HG03045 (cell line): ENCODE measurements around the gene SHOC2.
A peak's percentile ranks its signal among the peaks of the same experiment; 100 is the strongest.
"Not testable (repeated sequence)": the region's sequence is repeated elsewhere in the genome, so short reads cannot be mapped to it uniquely, and the experiment has no call there.

Experiments
- ATAC-seq: cut with Tn5 transposase; IDR thresholded peaks from one replicate; pipeline ENCODE4 v1.9.1; 2021; ENCODE audit warnings: mild to moderate bottlenecking, moderate library complexity; ENCODE audit not compliant: unreplicated experiment

SHOC2 gene

GRCh38 chr10:110901954-110902819, 17.2 kb upstream of the SHOC2 start:
- no peak for ATAC-seq

GRCh38 chr10:110903280-110904278, 15.8 kb upstream of the SHOC2 start:
- ATAC-seq: peak; percentile 64

- no peak for ATAC-seq
These were observed 9.3 kb upstream of the SHOC2 start for GRCh38 chr10:110910138-110910537.

DNA sequence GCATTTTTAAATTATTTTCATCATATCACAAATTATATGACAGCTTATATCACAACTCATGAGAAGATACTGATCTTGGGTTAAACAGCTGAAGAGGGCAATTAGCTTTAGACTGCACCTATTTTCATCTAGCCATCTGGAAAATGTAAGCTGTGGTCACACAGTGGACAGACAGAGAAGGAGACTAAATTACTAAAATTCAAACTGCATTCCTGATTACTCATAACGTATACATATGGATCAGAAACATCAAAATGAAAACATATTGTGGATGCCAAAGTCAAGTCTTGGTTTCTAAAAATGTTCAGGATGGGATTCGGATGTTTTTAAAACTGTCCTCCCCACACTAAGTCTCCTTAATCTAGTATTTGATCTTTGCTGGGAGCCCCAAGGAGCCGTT, 7.0 kb upstream of the SHOC2 start:
- no peak for ATAC-seq

DNA sequence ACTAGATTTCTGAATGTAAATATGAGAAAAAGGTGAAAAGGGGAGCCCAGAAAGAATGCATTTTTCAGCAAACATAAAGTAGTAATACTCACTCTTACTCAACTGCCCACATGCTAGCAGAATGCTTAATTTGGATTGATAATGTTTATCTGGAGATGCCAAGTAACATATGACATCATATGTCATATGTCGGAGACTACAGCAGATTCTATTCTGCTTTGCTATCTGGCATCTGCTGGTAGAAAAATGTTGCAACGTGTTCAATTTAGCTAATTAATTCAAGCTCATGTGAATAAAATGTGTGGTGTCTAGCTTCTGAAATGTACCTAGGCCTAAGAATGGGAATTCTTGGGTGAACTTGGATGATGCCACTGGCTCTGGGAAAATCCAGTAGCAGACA, 5.0 kb upstream of the SHOC2 start:
- ATAC-seq: no peak

DNA sequence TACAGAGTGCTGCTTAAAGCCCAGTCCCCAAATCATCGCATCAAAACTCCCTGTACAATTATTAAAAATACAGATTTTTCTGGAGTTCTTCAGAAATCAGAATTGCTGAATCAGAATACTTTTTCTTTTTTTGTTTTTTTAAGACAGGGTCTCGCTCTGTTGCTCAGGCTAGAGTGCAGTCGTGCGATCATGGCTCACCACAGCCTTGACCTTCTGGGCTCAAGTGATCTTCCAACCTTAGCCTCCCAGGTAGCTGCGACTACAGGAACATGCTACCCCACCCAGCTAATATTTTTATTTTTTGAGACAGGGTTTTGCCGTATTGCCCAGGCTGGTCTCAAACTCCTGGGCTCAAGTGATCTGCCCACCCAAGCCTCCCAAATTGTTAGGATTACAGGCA, 4.4 kb upstream of the SHOC2 start:
- no peak for ATAC-seq

- not testable (repeated sequence) for ATAC-seq
These were observed 3.8 kb upstream of the SHOC2 start for GRCh38 chr10:110915600-110915999.

DNA sequence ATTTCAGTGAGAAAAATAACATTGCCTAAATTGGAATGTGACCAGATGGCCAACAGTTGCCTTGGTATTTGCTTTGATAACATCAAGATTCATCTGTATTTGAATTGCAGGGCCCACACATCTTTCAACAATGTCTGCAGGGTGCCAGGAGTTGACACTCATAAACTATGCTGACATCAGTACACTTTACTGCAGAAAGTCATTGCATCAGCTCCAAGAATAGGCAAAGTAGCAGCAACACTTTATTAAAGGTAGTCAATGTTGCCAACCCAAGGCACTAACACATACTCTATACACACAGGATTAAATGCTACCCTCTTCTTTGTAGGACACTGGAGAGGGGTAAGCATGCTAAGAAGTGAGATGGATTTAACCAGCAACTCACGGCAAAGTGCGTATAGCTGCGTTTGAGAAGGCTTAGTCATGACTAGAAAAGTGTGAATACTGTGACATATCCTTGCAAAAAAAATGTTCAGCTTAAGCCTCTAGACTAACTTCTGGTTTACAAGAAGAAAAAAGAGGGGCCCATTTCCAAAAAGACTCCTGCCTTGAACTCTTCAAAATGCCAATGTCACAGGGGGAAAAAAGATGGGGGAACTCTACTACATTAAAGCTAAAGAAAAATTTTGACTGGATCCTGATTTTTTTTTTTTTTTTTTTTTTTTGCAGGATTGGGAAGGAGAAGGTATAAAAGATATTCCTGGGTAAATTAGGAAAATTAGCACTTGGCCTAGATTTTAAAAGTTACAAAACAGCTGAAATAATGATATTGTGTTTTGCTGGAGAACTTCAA, 2.7 kb upstream of the SHOC2 start:
- no peak for ATAC-seq

DNA sequence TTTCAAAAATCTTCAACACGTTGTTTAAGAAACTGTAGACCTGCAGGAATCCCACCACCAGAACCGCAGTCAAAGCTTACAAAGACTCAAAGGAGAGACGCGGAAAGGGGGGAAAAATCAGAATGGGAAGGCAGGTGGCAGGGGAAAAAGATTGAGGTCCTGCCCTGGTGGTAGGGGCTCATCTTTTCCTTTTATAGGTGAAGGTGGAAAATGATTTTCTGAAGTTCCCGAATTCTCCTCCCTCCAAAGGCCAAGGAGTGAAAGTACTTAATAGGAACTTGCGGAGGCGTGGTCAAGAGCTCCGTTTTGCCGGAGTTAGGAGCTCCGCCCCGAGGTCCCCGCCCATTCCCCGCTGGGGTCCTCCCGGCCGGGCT, 1.1 kb upstream of the SHOC2 start:
- no peak for ATAC-seq

DNA sequence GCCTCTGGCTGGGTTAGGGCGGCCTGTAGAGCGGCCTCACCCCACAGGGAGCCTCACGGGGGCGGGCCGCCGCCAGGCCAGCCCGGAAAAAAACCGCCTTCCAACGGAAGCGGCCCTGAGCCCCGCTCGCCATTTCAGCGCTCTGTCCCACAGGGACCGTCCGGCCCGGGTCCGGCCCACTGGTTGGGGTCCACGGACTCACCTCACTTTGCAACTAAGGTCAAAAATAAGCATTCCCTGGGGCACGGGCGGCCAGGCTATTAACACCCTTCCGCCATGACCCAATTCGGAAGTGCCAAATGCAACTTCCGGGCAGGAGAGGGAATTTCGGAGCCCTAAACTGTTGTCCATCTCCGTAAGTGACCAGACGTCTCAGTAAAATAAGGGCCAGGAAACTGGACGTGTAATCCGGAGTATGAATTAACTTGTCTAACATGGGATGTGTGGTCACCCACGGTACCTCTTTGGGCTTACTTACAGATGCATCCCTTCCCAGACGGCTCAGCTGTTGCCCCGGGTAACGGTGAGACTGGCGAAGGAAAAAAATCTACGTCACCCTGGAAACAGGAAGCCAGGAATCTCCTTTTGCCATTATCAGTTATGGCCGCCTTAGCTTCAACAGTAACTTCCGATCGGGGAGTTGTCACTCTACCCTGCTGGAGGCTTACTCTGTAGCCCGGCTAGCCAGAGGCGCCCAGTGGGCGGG, 608 bp upstream of the SHOC2 start, which contains the start of gene BBIP1:
Gene BBIP1 (minus strand): TSS at position 538 of the 706 bp plus-strand sequence. CDS start 1,023 bp downstream, outside the sequence.
- peak; percentile 86 for ATAC-seq

- ATAC-seq: peak; percentile 21
These were observed 822 bp downstream of the SHOC2 start for GRCh38 chr10:110919971-110920881.

DNA sequence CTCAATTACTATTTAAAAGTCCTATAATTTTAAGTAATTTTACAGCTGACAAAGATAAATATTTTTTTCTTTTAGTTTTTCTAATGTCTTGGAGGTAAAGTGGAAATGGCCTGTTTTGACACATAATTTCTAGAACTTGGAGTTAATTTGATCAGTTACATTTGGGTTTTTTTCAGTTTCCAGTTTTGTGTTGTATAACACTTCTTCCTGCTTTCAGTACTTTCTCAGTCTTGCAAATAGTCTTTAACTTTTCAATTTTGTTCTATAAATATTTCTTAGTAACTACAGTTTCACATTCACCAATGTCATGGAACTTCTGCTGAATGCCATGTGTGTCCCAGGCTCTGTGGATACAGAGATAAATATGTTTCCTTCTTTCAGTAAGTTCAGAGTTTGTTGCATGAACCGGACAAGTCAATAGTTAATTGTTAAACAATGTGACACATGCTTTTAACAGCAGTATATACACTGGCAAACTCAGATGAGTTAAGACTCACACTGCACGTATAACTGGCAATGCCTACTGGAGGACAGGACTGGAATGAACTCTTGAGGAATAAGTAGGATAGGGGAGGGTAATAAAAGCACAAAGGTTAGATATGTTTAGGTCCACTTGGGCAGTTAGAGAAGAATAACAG, 4.6 kb downstream of the SHOC2 start:
- ATAC-seq: no peak

DNA sequence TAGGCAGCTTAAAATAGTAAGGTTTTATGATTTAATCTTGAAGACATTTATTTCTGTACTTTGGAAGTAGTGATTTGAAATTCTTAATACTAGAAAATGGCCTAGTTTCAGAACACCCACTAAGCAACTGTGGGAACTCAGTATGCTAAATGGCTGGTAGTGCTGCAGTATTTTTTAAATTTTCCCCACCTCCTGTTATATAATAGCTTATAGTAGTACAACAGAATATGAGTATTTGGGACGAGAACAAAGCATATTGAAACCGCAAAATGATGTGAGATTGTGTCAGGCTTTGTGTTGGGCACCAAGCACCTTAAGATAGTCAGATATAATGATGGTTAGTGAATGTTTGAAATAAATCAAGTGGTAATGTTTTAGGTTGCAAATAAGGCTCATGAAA, 8.1 kb downstream of the SHOC2 start:
- ATAC-seq: no peak

DNA sequence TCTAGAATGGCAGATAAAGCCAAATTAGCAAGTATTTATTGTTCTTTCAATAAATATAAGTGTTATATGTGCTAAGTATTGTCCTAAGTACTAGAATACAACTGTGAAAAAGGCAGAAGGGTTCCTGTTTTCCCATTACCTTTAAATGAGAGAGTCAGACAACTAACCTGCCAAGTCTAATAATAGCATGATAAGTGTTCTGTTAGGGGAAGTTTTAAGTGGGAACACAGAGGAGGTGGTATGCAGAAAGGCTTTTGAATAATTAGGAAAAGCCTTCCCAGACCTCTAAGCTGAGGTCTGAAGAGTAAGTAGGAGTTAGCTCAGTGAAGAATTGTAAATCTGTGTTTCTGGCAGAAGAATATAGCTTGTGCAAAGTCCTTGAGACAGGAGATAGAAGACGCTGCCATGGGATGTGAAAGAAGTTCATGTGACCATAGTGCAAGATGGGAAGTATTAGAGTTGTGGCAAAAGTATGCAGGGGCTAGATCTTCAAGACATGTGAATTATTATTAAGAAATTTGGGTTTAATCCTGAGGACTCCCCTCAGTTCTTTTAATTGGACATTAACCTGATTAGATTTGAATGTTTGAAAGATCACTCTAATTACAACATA, 12.5 kb downstream of the SHOC2 start:
- ATAC-seq: no peak

DNA sequence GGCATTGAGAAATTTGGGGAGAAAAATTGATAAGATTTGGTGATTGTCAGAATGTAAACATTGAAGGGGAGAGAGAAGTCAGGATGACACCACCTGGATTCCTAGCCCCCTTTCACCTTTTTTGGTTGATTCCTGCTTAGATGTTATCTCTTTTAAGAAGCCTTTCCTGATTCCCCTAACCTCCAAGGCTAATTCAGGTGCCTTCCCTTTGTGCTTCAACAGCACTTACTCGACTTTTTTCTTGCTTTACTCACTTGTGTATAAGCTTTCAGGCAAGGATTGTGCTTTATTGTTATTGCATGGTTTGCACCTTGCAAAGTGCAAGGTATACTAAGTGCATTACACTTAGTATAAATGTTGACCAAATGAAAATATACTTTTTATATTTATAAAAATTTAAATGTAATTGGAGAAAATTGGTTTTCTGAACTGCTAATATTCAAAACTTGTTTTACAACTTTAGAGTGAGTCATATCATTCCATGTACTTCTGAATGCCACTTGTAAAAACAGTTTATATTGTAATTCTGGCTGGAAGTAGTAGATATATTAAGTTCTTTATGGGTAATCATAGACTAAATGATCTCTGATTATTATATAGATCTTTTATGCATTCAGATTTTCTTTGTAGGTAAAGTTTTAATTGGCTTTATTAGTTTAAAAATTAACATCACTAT, 13.2 kb downstream of the SHOC2 start:
- no peak for ATAC-seq

GRCh38 chr10:110936757-110937156, 17.4 kb downstream of the SHOC2 start:
- ATAC-seq: no peak

GRCh38 chr10:110939419-110939818, 20.0 kb downstream of the SHOC2 start:
- no peak for ATAC-seq
